Measurements from ENCODE around the gene FAM72B. TPM values are rescaled to one million over a fixed set of nuclear protein-coding genes. Genes with fewer than 3 reads are reported as not detected.
"Not testable (repeated sequence)": the region's sequence is repeated elsewhere in the genome, so short reads cannot be mapped to it uniquely, and the experiment has no call there.

The FAM72B gene
- 10 to 100 TPM; 28.9 to 31.6 TPM for total RNA-seq

- H3K27me3 Mint-ChIP-seq; H3K4me1 Mint-ChIP-seq; H3K9me3 Mint-ChIP-seq; H3K36me3 Mint-ChIP-seq (ENCODE audit: low read depth); CTCF ChIA-PET: not testable (repeated sequence)
- H3K4me3 Mint-ChIP-seq: peak within 1 kb of the TSS; percentile 89
- POLR2A ChIA-PET: interaction anchor here (0.8 to 1.2 kb wide), 3 partner anchors 332 to 334 kb away, joined by 3 to 5 read pairs (median 4); no protein-coding TSS in a partner anchor
- peak within 1 kb of the TSS; percentile 95 for H3K27ac Mint-ChIP-seq
- peak; percentile 93 for DNase-seq
Observed at GRCh38 chr1:121184290-121185127, at the start of gene FAM72B, which contains the start of gene SRGAP2C. TSS of gene FAM72B (minus strand) at chr1:121184340. CDS start at chr1:121183489, 851 bp downstream. TSS of gene SRGAP2C (plus strand) at chr1:121184975. CDS start at chr1:121187447, 2,472 bp downstream.

GRCh38 chr1:121232445-121233125, 48.4 kb upstream of the FAM72B start:
- H3K9me3 Mint-ChIP-seq; H3K36me3 Mint-ChIP-seq (ENCODE audit: low read depth); POLR2A ChIA-PET; H3K4me3 Mint-ChIP-seq; CTCF ChIA-PET; DNase-seq; H3K27ac Mint-ChIP-seq; H3K27me3 Mint-ChIP-seq; H3K4me1 Mint-ChIP-seq: not testable (repeated sequence)

GRCh38 chr1:121230636-121231035, 46.5 kb upstream of the FAM72B start:
- H3K36me3 Mint-ChIP-seq (ENCODE audit: low read depth); H3K4me1 Mint-ChIP-seq; POLR2A ChIA-PET: not testable (repeated sequence)

GRCh38 chr1:121227544-121228330, 43.6 kb upstream of the FAM72B start:
- H3K9me3 Mint-ChIP-seq; H3K27ac Mint-ChIP-seq; DNase-seq; POLR2A ChIA-PET; CTCF ChIA-PET; H3K4me1 Mint-ChIP-seq; H3K36me3 Mint-ChIP-seq (ENCODE audit: low read depth); H3K4me3 Mint-ChIP-seq; H3K27me3 Mint-ChIP-seq: not testable (repeated sequence)

More at GRCh38 chr1:121230636-121231035, 46.5 kb upstream of the FAM72B start:
- H3K4me3 Mint-ChIP-seq, H3K27me3 Mint-ChIP-seq, H3K9me3 Mint-ChIP-seq, DNase-seq, CTCF ChIA-PET, H3K27ac Mint-ChIP-seq: not testable (repeated sequence)

- H3K9me3 Mint-ChIP-seq; H3K36me3 Mint-ChIP-seq (ENCODE audit: low read depth); H3K4me1 Mint-ChIP-seq; CTCF ChIA-PET; H3K27me3 Mint-ChIP-seq; POLR2A ChIA-PET; DNase-seq; H3K4me3 Mint-ChIP-seq; H3K27ac Mint-ChIP-seq: not testable (repeated sequence)
Observed at GRCh38 chr1:121226925-121227324, 42.8 kb upstream of the FAM72B start.

GRCh38 chr1:121226295-121226904, 42.3 kb upstream of the FAM72B start:
- H3K4me1 Mint-ChIP-seq; H3K36me3 Mint-ChIP-seq (ENCODE audit: low read depth); DNase-seq; H3K4me3 Mint-ChIP-seq; H3K9me3 Mint-ChIP-seq; H3K27ac Mint-ChIP-seq; H3K27me3 Mint-ChIP-seq; CTCF ChIA-PET; POLR2A ChIA-PET: not testable (repeated sequence)

- H3K27ac Mint-ChIP-seq; H3K4me3 Mint-ChIP-seq; H3K36me3 Mint-ChIP-seq (ENCODE audit: low read depth); CTCF ChIA-PET; H3K4me1 Mint-ChIP-seq; POLR2A ChIA-PET; DNase-seq; H3K27me3 Mint-ChIP-seq; H3K9me3 Mint-ChIP-seq: not testable (repeated sequence)
Observed at GRCh38 chr1:121224714-121225113, 40.6 kb upstream of the FAM72B start.

GRCh38 chr1:121221770-121222169, 37.6 kb upstream of the FAM72B start:
- POLR2A ChIA-PET; H3K27me3 Mint-ChIP-seq; H3K27ac Mint-ChIP-seq; H3K36me3 Mint-ChIP-seq (ENCODE audit: low read depth); H3K4me1 Mint-ChIP-seq; H3K4me3 Mint-ChIP-seq; H3K9me3 Mint-ChIP-seq; CTCF ChIA-PET: not testable (repeated sequence)
- DNase-seq: peak; percentile 16

- H3K4me3 Mint-ChIP-seq; H3K27ac Mint-ChIP-seq; H3K9me3 Mint-ChIP-seq; H3K27me3 Mint-ChIP-seq; POLR2A ChIA-PET; H3K4me1 Mint-ChIP-seq; CTCF ChIA-PET; DNase-seq; H3K36me3 Mint-ChIP-seq (ENCODE audit: low read depth): not testable (repeated sequence)
Observed at GRCh38 chr1:121216676-121217075, 32.5 kb upstream of the FAM72B start.

- POLR2A ChIA-PET; H3K4me1 Mint-ChIP-seq; CTCF ChIA-PET; H3K4me3 Mint-ChIP-seq; H3K27ac Mint-ChIP-seq; H3K36me3 Mint-ChIP-seq (ENCODE audit: low read depth); H3K9me3 Mint-ChIP-seq; DNase-seq; H3K27me3 Mint-ChIP-seq: not testable (repeated sequence)
Observed at GRCh38 chr1:121215699-121216417, 31.7 kb upstream of the FAM72B start.

GRCh38 chr1:121214544-121215156, 30.5 kb upstream of the FAM72B start:
- H3K36me3 Mint-ChIP-seq (ENCODE audit: low read depth); POLR2A ChIA-PET; H3K27ac Mint-ChIP-seq; H3K27me3 Mint-ChIP-seq; H3K4me1 Mint-ChIP-seq; DNase-seq; H3K9me3 Mint-ChIP-seq; H3K4me3 Mint-ChIP-seq; CTCF ChIA-PET: not testable (repeated sequence)

- H3K27me3 Mint-ChIP-seq; H3K27ac Mint-ChIP-seq; H3K4me1 Mint-ChIP-seq; CTCF ChIA-PET; H3K9me3 Mint-ChIP-seq; H3K4me3 Mint-ChIP-seq; DNase-seq; H3K36me3 Mint-ChIP-seq (ENCODE audit: low read depth); POLR2A ChIA-PET: not testable (repeated sequence)
Observed at GRCh38 chr1:121213491-121213890, 29.4 kb upstream of the FAM72B start.
